Upper lobe of left lung (tissue), 6 donors: ENCODE data around the gene IQSEC1. TPM values are rescaled to one million over a fixed set of nuclear protein-coding genes. Genes with fewer than 3 reads are reported as not detected.

Experiments used
- ATAC-seq, 2 donors: fragments of 200-7000 bp; cut with Tn5 transposase; one replicate each; pipeline ENCODE4 v1.9.1; 2022; ENCODE audit warnings: mild to moderate bottlenecking in 2 of 2, moderate library complexity in 2 of 2; ENCODE audit not compliant: low FRiP score in 2 of 2
- DNase-seq, 2 donors: peaks; one replicate each; pipeline ENCODE4 v3.0.0-alpha.2; 2019 to 2020
- H3K27ac ChIP-seq, 4 donors: fragments of 200-600 bp; sonication (generic); one replicate each; pipeline ENCODE4 v1.5.1; 2016 to 2019
- H3K27me3 ChIP-seq, 4 donors: fragments of 200-600 bp; sonication (generic); one replicate each; pipeline ENCODE4 v1.5.1; 2017 to 2019
- H3K36me3 ChIP-seq, 4 donors: fragments of 200-600 bp; sonication (generic); one replicate each; pipeline ENCODE4 v1.5.1; 2016 to 2019
- H3K4me1 ChIP-seq, 4 donors: fragments of 200-600 bp; sonication (generic); one replicate each; pipeline ENCODE4 v1.5.1; 2018 to 2019
- H3K4me3 ChIP-seq, 4 donors: fragments of 200-600 bp; sonication (generic); one replicate each; pipeline ENCODE4 v1.5.1; 2017 to 2019; ENCODE audit warnings: mild to moderate bottlenecking in 2 of 4, moderate library complexity in 1 of 4
- H3K9me3 ChIP-seq, 4 donors: fragments of 200-600 bp; sonication (generic); one replicate each; pipeline ENCODE4 v1.5.1; 2018 to 2019
- CTCF ChIP-seq, 6 experiments: fragments of 450-650 bp in 4 of 6; fragments of 200-600 bp in 2 of 6; sonication (generic) in 2 of 6; IDR thresholded peaks; one replicate each; pipeline ENCODE4 v1.5.1; 2016 to 2019; ENCODE audit warnings: antibody characterized with exemption in 6 of 6
- EP300 ChIP-seq, 4 donors: sonication (generic); formaldehyde crosslinking; IDR thresholded peaks; one replicate each; pipeline ENCODE4 v1.5.1; 2017; ENCODE audit warnings: antibody characterized with exemption in 4 of 4, control low read depth in 2 of 4
- POLR2A ChIP-seq, 4 donors: fragments of 450-650 bp; IDR thresholded peaks; one replicate each; pipeline ENCODE4 v1.5.1; 2016 to 2017; ENCODE audit warnings: antibody characterized with exemption in 4 of 4, mild to moderate bottlenecking in 2 of 4
- POLR2AphosphoS5 ChIP-seq, 2 donors: sonication (generic); formaldehyde crosslinking; IDR thresholded peaks; one replicate each; pipeline ENCODE4 v1.5.1; 2017; ENCODE audit warnings: antibody characterized with exemption in 2 of 2
- WGBS, 2 donors: methylation state at CpG; one replicate each; pipeline ENCODE4 v1.1.5; 2017 to 2018; 5-methylcytosine and 5-hydroxymethylcytosine counted together
- total RNA-seq, 6 donors: library from RNA; depleted of rRNA in 4 of 6; stranded (reverse); fragments of >200 nt in 4 of 6; gene quantifications; one replicate each; pipeline versions ENCODE4 v1.1.0 to v1.2.1, GENCODE V29; 2016 to 2021
- donor health status: DM: no; HTN: no; CAD: no; lungs with moderate emphysema.
- donor health status: DM: no; HTN: yes; CAD: no; lungs with severe emphysema.

The IQSEC1 gene
- total RNA-seq, 6 donors from 2014 or later, result 51.1 to 105 (median 81.0) TPM

- Histone ChIP-seq H3K27me3 (no peaks in the 10 kb centered on the region), H3K36me3 (no peaks in the 10 kb centered on the region), H3K4me1 (peaks cover 3 to 7% (median 4%) of the 10 kb centered on the region in 4 donors), H3K27ac (no peak overlapping the region), H3K9me3 (no peaks in the 10 kb centered on the region), H3K4me3 (no peak overlapping the region)
- WGBS, 2 donors, result 83 to 88% methylated on average over 19 to 25 of the region's 26 CpGs
- no peak for ATAC-seq
- TF ChIP-seq CTCF (IDR thresholded peaks at IDR 0.05) (no peak), POLR2A (IDR thresholded peaks at IDR 0.05) (no peak), EP300 (IDR thresholded peaks at IDR 0.05) (no peak), POLR2AphosphoS5 (IDR thresholded peaks at IDR 0.05) (no peak)
- DNase-seq, result no peak
These were observed 32.0 kb downstream of the IQSEC1 start for GRCh38 chr3:13041113-13041776.

- no peak for TF ChIP-seq CTCF (IDR thresholded peaks at IDR 0.05)
- no peak for TF ChIP-seq POLR2AphosphoS5 (IDR thresholded peaks at IDR 0.05)
- TF ChIP-seq EP300 (IDR thresholded peaks at IDR 0.05), result no peak
- Histone ChIP-seq H3K36me3 (no peaks in the 10 kb centered on the region), H3K27ac (no peak overlapping the region), H3K9me3 (no peaks in the 10 kb centered on the region), H3K27me3 (no peaks in the 10 kb centered on the region), H3K4me3 (no peak overlapping the region), H3K4me1 (no peaks in the 10 kb centered on the region)
- WGBS, 2 donors, result 74 to 76% methylated on average over 12 of the region's 12 CpGs
- peak in 1 of 2 donors; percentile 60 for DNase-seq
- peak in 1 of 2 donors; percentile 62 for ATAC-seq
These were observed 32.7 kb downstream of the IQSEC1 start for GRCh38 chr3:13040361-13041074.

- Histone ChIP-seq H3K27ac (no peak overlapping the region), H3K4me3 (peak overlapping the region in 2 of 4 donors; percentile 7 to 33), H3K9me3 (no peaks in the 10 kb centered on the region), H3K36me3 (no peaks in the 10 kb centered on the region), H3K27me3 (no peaks in the 10 kb centered on the region), H3K4me1 (no peaks in the 10 kb centered on the region)
- 47 to 49% methylated on average over 13 to 14 of the region's 14 CpGs for WGBS, 2 donors
- no peak for ATAC-seq
- DNase-seq, result no peak
- TF ChIP-seq CTCF (IDR thresholded peaks at IDR 0.05) (no peak), POLR2A (IDR thresholded peaks at IDR 0.05) (no peak), POLR2AphosphoS5 (IDR thresholded peaks at IDR 0.05) (no peak), EP300 (IDR thresholded peaks at IDR 0.05) (no peak)
These were observed 33.9 kb downstream of the IQSEC1 start for GRCh38 chr3:13039213-13039896.

GRCh38 chr3:13037458-13038117 is 35.6 kb downstream of the IQSEC1 start:
- TF ChIP-seq EP300 (IDR thresholded peaks at IDR 0.05), result no peak
- TF ChIP-seq POLR2AphosphoS5 (IDR thresholded peaks at IDR 0.05), result no peak
- no peaks in the 10 kb centered on the region for H3K27me3 ChIP-seq
- DNase-seq, result no peak
- no peaks in the 10 kb centered on the region for H3K4me1 ChIP-seq
- ATAC-seq, result no peak
- H3K36me3 ChIP-seq, result no peaks in the 10 kb centered on the region
- no peak overlapping the region for H3K4me3 ChIP-seq
- H3K27ac ChIP-seq, result no peak overlapping the region
- WGBS, 2 donors, result 75 to 84% methylated on average over 8 of the region's 8 CpGs
- no peaks in the 10 kb centered on the region for H3K9me3 ChIP-seq

- H3K36me3 ChIP-seq, result no peaks in the 10 kb centered on the region
- H3K27ac ChIP-seq, result no peak overlapping the region
- DNase-seq (no peak), ATAC-seq (peak in 1 of 2 donors; percentile 8)
- 100% methylated on average over 1 to 5 of the region's 5 CpGs for WGBS, 2 donors
- no peaks in the 10 kb centered on the region for H3K9me3 ChIP-seq
- H3K4me3 ChIP-seq, result no peak overlapping the region
- TF ChIP-seq POLR2A (IDR thresholded peaks at IDR 0.05) (no peak), POLR2AphosphoS5 (IDR thresholded peaks at IDR 0.05) (no peak), CTCF (IDR thresholded peaks at IDR 0.05) (no peak), EP300 (IDR thresholded peaks at IDR 0.05) (no peak)
- H3K4me1 ChIP-seq, result no peaks in the 10 kb centered on the region
- no peaks in the 10 kb centered on the region for H3K27me3 ChIP-seq
These were observed 38.4 kb downstream of the IQSEC1 start for GRCh38 chr3:13034861-13035260.
